NCI-H2196 treated with DMSO at 0.1 percent for 48 hours (cell line): ENCODE data around the gene PAFAH1B2.
A peak's percentile ranks its signal among the peaks of the same experiment; 100 is the strongest.
"Not testable (repeated sequence)": the region's sequence is repeated elsewhere in the genome, so short reads cannot be mapped to it uniquely, and the experiment has no call there.

Experiments
- DNase-seq: peaks from one replicate; lab custom pipeline; 2025; ENCODE audit not compliant: unreplicated experiment; lab: John Stamatoyannopoulos, UW

PAFAH1B2 gene

GRCh38 chr11:117143871-117144476, at the start of gene PAFAH1B2:
Gene PAFAH1B2 (plus strand): TSS chr11:117144287. CDS start chr11:117152448, 8,161 bp downstream.
- peak; percentile 94 for DNase-seq

- DNase-seq: no peak
Measured at GRCh38 chr11:117094776-117095175, 49.3 kb upstream of the PAFAH1B2 start.

- DNase-seq: no peak
Measured at GRCh38 chr11:117095284-117096161, 48.6 kb upstream of the PAFAH1B2 start.

GRCh38 chr11:117096201-117096991, 47.7 kb upstream of the PAFAH1B2 start:
- DNase-seq: no peak

- DNase-seq: no peak
Measured at GRCh38 chr11:117097014-117097388, 47.1 kb upstream of the PAFAH1B2 start.

GRCh38 chr11:117097389-117098268, 46.5 kb upstream of the PAFAH1B2 start:
- DNase-seq: no peak

GRCh38 chr11:117098269-117099232, 45.5 kb upstream of the PAFAH1B2 start, which contains the start of gene SIK3:
Gene SIK3 (minus strand): TSS chr11:117098428. CDS start chr11:117098415, 13 bp downstream.
- peak; percentile 89 for DNase-seq

GRCh38 chr11:117099696-117100095, 44.4 kb upstream of the PAFAH1B2 start:
- DNase-seq: no peak

- no peak for DNase-seq
Measured at GRCh38 chr11:117100556-117100955, 43.5 kb upstream of the PAFAH1B2 start.

- no peak for DNase-seq
Measured at GRCh38 chr11:117107701-117108590, 36.1 kb upstream of the PAFAH1B2 start.

- no peak for DNase-seq
Measured at GRCh38 chr11:117110294-117110950, 33.7 kb upstream of the PAFAH1B2 start.

- DNase-seq: not testable (repeated sequence)
Measured at GRCh38 chr11:117112497-117112896, 31.6 kb upstream of the PAFAH1B2 start.

- not testable (repeated sequence) for DNase-seq
Measured at GRCh38 chr11:117112939-117113338, 31.1 kb upstream of the PAFAH1B2 start.

GRCh38 chr11:117117681-117118080, 26.4 kb upstream of the PAFAH1B2 start:
- no peak for DNase-seq

- no peak for DNase-seq
Measured at GRCh38 chr11:117121176-117121575, 22.9 kb upstream of the PAFAH1B2 start.

GRCh38 chr11:117122556-117122955, 21.5 kb upstream of the PAFAH1B2 start:
- DNase-seq: no peak

- no peak for DNase-seq
Measured at GRCh38 chr11:117126223-117126965, 17.7 kb upstream of the PAFAH1B2 start.
